ENCODE results near the gene RAB19. TPM values are rescaled to one million over a fixed set of nuclear protein-coding genes. Genes with fewer than 3 reads are reported as not detected.
A peak's percentile ranks its signal among the peaks of the same experiment; 100 is the strongest.

RAB19 gene
- total RNA-seq, 1 experiment from 2014 or later, result 10.8 TPM

GRCh38 chr7:140454657-140455015 is 50.8 kb downstream of the RAB19 start (continued):
- TF ChIP-seq ZNF512 (CRISPR knock-in tag; IDR thresholded peaks at IDR 0.05; ENCODE audit: borderline replicate concordance) (no peak), NR3C1 (CRISPR knock-in tag; conservative IDR thresholded peaks at IDR 0.05; ENCODE audit: low read depth) (no peak), RORB (CRISPR knock-in tag; IDR thresholded peaks at IDR 0.05) (no peak), NFE2L1 (CRISPR knock-in tag; IDR thresholded peaks at IDR 0.05) (no peak)
- TF ChIP-seq, protein P1, sequence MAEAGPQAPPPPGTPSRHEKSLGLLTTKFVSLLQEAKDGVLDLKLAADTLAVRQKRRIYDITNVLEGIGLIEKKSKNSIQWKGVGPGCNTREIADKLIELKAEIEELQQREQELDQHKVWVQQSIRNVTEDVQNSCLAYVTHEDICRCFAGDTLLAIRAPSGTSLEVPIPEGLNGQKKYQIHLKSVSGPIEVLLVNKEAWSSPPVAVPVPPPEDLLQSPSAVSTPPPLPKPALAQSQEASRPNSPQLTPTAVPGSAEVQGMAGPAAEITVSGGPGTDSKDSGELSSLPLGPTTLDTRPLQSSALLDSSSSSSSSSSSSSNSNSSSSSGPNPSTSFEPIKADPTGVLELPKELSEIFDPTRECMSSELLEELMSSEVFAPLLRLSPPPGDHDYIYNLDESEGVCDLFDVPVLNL (CRISPR knock-in tag; IDR thresholded peaks at IDR 0.05; ENCODE audit: borderline replicate concordance, low read depth), result no peak

DNA sequence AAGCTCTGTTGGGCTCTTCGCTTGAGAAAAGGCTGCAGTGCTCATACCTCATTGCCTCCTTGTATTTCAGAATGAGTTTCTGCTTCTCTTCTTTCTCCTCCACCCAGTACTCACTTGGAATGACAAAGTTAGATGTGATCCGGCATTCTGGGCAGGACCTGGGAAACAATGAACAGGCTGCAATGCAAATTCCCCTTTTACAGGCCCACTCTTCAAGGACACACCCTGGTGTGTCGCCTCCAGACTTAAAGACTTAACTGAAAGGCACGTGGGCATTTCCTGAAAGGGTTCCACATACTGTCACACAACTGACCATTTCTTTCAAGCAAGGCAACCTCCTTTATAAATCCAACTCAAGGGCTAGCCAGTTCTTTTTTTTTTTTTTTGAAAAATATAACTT is 51.9 kb downstream of the RAB19 start:
- Mint-ChIP-seq H3K4me1 (peaks cover 84% of the 10 kb centered on the region), H3K27me3 (ENCODE audit: low read depth) (no peaks in the 10 kb centered on the region), H3K9me3 (no peaks in the 10 kb centered on the region), H3K27ac (peak overlapping the region; percentile 98), H3K36me3 (peaks cover 66% of the 10 kb centered on the region), H3K4me3 (no peak overlapping the region)
- DNase-seq (ENCODE audit: low spot score), result peak; percentile 33
- ChIA-PET POLR2A (interaction anchor here (0.7 kb wide), 1 partner anchor 462 kb away, joined by 3 read pairs; no protein-coding TSS in a partner anchor), CTCF (interaction anchor here (1.1 to 2.4 kb wide), 2 partner anchors 8 to 12 kb away, joined by 3 to 22 read pairs; no protein-coding TSS in a partner anchor)
- peak; percentile 93 for ATAC-seq
- TF ChIP-seq SP1 (CRISPR knock-in tag; conservative IDR thresholded peaks at IDR 0.05), result 0 out of 2 replicates have a peak, but pooled peaks have one; percentile 17
- TF ChIP-seq ZNF425 (CRISPR knock-in tag; conservative IDR thresholded peaks at IDR 0.05), result no peak
- TF ChIP-seq ELF4 (CRISPR knock-in tag; IDR thresholded peaks at IDR 0.05; ENCODE audit: low read depth), result no peak
- 0 out of 2 replicates have a peak, but pooled peaks have one; percentile 41 for TF ChIP-seq ETV6 (CRISPR knock-in tag; IDR thresholded peaks at IDR 0.05)
- peak; percentile 94 for TF ChIP-seq ZNF121 (CRISPR knock-in tag; IDR thresholded peaks at IDR 0.05)
- no peak for TF ChIP-seq ATF6 (CRISPR knock-in tag; IDR thresholded peaks at IDR 0.05)
- no peak for TF ChIP-seq HMGA2 (CRISPR knock-in tag; IDR thresholded peaks at IDR 0.05)
- TF ChIP-seq TEAD1 (CRISPR knock-in tag; IDR thresholded peaks at IDR 0.05), result peak; percentile 88; the same call in 1 of the 2 replicates
- no peak for TF ChIP-seq NFE2L1 (CRISPR knock-in tag; IDR thresholded peaks at IDR 0.05)
- TF ChIP-seq CBFB (CRISPR knock-in tag; IDR thresholded peaks at IDR 0.05; ENCODE audit: low read depth), result no peak
- TF ChIP-seq TCF7 (CRISPR knock-in tag; IDR thresholded peaks at IDR 0.05; ENCODE audit: low read depth), result no peak
- TF ChIP-seq ZNF671 (CRISPR knock-in tag; IDR thresholded peaks at IDR 0.05), result no peak
- TF ChIP-seq, protein P2, sequence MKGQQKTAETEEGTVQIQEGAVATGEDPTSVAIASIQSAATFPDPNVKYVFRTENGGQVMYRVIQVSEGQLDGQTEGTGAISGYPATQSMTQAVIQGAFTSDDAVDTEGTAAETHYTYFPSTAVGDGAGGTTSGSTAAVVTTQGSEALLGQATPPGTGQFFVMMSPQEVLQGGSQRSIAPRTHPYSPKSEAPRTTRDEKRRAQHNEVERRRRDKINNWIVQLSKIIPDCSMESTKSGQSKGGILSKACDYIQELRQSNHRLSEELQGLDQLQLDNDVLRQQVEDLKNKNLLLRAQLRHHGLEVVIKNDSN (CRISPR knock-in tag; IDR thresholded peaks at IDR 0.05), result peak; percentile 68; the same call in 1 of the 2 replicates
- TF ChIP-seq MLX (CRISPR knock-in tag; IDR thresholded peaks at IDR 0.05), result no peak
- TF ChIP-seq SMAD3 (CRISPR knock-in tag; IDR thresholded peaks at IDR 0.05; ENCODE audit: borderline replicate concordance), result no peak
- TF ChIP-seq E2F5 (CRISPR knock-in tag; IDR thresholded peaks at IDR 0.05), result no peak
- TF ChIP-seq USF2 (CRISPR knock-in tag; IDR thresholded peaks at IDR 0.05), result peak; percentile 72
